SK-N-SH treated with all-trans-retinoic acid at 6 μM for 48 hours (cell line): ENCODE results near the gene UGGT2.

Experiments used
- ATAC-seq: fragments of 200-7000 bp; cut with Tn5 transposase; 3 replicates; pipeline ENCODE4 v1.9.1; 2020; ENCODE audit warnings: mild to moderate bottlenecking, moderate library complexity
- BACH2 ChIP-seq: fragments of 250-450 bp; sonication (Bioruptor Pico); IDR thresholded peaks from 2 replicates; pipeline ENCODE4 v1.9.0; 2021; ENCODE audit warnings: mild to moderate bottlenecking, borderline replicate concordance
- CSDC2 ChIP-seq: fragments of 250-450 bp; sonication (Bioruptor Pico); IDR thresholded peaks from 2 replicates; pipeline ENCODE4 v1.5.0; 2020; ENCODE audit warnings: mild to moderate bottlenecking, moderate library complexity
- ESRRG ChIP-seq: fragments of 250-450 bp; sonication (Bioruptor Pico); IDR thresholded peaks from 2 replicates; pipeline ENCODE4 v1.6.1; 2021; ENCODE audit warnings: mild to moderate bottlenecking
- GLIS3 ChIP-seq: fragments of 250-450 bp; sonication (Bioruptor Pico); IDR thresholded peaks from 2 replicates; pipeline ENCODE4 v1.5.0; 2020; ENCODE audit warnings: mild to moderate bottlenecking, moderate library complexity
- ISL1 ChIP-seq: fragments of 250-450 bp; sonication (Bioruptor Pico); IDR thresholded peaks from 2 replicates; pipeline ENCODE4 v2.1.2; 2022; ENCODE audit warnings: mild to moderate bottlenecking, moderate library complexity
- PPARA ChIP-seq: fragments of 250-450 bp; sonication (Bioruptor Pico); IDR thresholded peaks from 2 replicates; pipeline ENCODE4 v1.5.0; 2020; ENCODE audit warnings: mild to moderate bottlenecking, borderline replicate concordance
- RARB ChIP-seq: fragments of 250-450 bp; sonication (Bioruptor Pico); IDR thresholded peaks from 2 replicates; pipeline ENCODE4 v1.8.0; 2021; ENCODE audit warnings: mild to moderate bottlenecking, moderate library complexity
- SNAI2 ChIP-seq: fragments of 250-450 bp; sonication (Bioruptor Pico); IDR thresholded peaks from 2 replicates; pipeline ENCODE4 v1.5.0; 2020; ENCODE audit warnings: mild to moderate bottlenecking, moderate library complexity
- TCF4 ChIP-seq: fragments of 250-450 bp; sonication (Bioruptor Pico); IDR thresholded peaks from 2 replicates; pipeline ENCODE4 v1.8.0; 2021; ENCODE audit warnings: mild to moderate bottlenecking, moderate library complexity, borderline replicate concordance
- TOX ChIP-seq: fragments of 250-450 bp; sonication (Bioruptor Pico); IDR thresholded peaks from 2 replicates; pipeline ENCODE4 v1.8.0; 2021; ENCODE audit warnings: mild to moderate bottlenecking, moderate library complexity, borderline replicate concordance
- TSHZ2 ChIP-seq: fragments of 250-450 bp; sonication (Bioruptor Pico); IDR thresholded peaks from 2 replicates; pipeline ENCODE4 v1.5.0; 2020; ENCODE audit warnings: mild to moderate bottlenecking, moderate library complexity
- ZFP3 ChIP-seq: fragments of 250-450 bp; sonication (Bioruptor Pico); IDR thresholded peaks from 2 replicates; pipeline ENCODE4 v1.5.0; 2020; ENCODE audit warnings: mild to moderate bottlenecking, moderate library complexity
- ZFP30 ChIP-seq: fragments of 450-650 bp; formaldehyde crosslinking; IDR thresholded peaks from 2 replicates; pipeline ENCODE4 v1.5.0; 2022; ENCODE audit warnings: mild to moderate bottlenecking, moderate library complexity
- ZNF565 ChIP-seq: fragments of 450-650 bp; formaldehyde crosslinking; conservative IDR thresholded peaks from 2 replicates; pipeline ENCODE4 v1.5.0; 2020; ENCODE audit warnings: low read depth, mild to moderate bottlenecking, moderate library complexity
- ZNF70 ChIP-seq: fragments of 450-650 bp; formaldehyde crosslinking; IDR thresholded peaks from 2 replicates; pipeline ENCODE4 v1.5.0; 2020; ENCODE audit warnings: mild to moderate bottlenecking, moderate library complexity
- ZNF8 ChIP-seq: fragments of 450-650 bp; formaldehyde crosslinking; IDR thresholded peaks from 2 replicates; pipeline ENCODE4 v1.5.0; 2020; ENCODE audit warnings: mild to moderate bottlenecking, moderate library complexity
- TF ChIP-seq, protein P1 (sequence below): fragments of 250-450 bp; sonication (Bioruptor Pico); IDR thresholded peaks from 2 replicates; pipeline ENCODE4 v1.5.1; 2021; ENCODE audit warnings: mild to moderate bottlenecking, moderate library complexity
- TF ChIP-seq, protein P2 (sequence below): fragments of 250-450 bp; sonication (Bioruptor Pico); IDR thresholded peaks from 2 replicates; pipeline ENCODE4 v1.5.1; 2020; ENCODE audit warnings: low read depth, mild to moderate bottlenecking, moderate library complexity
- TF ChIP-seq, protein P3 (sequence below): fragments of 250-450 bp; sonication (Bioruptor Pico); IDR thresholded peaks from 2 replicates; pipeline ENCODE4 v1.8.0; 2020; ENCODE audit warnings: mild to moderate bottlenecking, moderate library complexity, borderline replicate concordance
- TF ChIP-seq, protein P4 (sequence below): fragments of 250-450 bp; sonication (Bioruptor Pico); IDR thresholded peaks from 2 replicates; pipeline ENCODE4 v1.8.0; 2021; ENCODE audit warnings: low read depth, mild to moderate bottlenecking, moderate library complexity, borderline replicate concordance

Gene UGGT2

GRCh38 chr13:96089139-96089538, 35.9 kb upstream of the UGGT2 start:
- no peak for TF ChIP-seq PPARA
- no peak for TF ChIP-seq RARB
- TF ChIP-seq, protein P1, sequence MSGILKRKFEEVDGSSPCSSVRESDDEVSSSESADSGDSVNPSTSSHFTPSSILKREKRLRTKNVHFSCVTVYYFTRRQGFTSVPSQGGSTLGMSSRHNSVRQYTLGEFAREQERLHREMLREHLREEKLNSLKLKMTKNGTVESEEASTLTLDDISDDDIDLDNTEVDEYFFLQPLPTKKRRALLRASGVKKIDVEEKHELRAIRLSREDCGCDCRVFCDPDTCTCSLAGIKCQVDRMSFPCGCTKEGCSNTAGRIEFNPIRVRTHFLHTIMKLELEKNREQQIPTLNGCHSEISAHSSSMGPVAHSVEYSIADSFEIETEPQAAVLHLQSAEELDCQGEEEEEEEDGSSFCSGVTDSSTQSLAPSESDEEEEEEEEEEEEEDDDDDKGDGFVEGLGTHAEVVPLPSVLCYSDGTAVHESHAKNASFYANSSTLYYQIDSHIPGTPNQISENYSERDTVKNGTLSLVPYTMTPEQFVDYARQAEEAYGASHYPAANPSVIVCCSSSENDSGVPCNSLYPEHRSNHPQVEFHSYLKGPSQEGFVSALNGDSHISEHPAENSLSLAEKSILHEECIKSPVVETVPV = no peak
- TF ChIP-seq BACH2 (CRISPR knock-in tag) = no peak
- ATAC-seq = no peak

DNA sequence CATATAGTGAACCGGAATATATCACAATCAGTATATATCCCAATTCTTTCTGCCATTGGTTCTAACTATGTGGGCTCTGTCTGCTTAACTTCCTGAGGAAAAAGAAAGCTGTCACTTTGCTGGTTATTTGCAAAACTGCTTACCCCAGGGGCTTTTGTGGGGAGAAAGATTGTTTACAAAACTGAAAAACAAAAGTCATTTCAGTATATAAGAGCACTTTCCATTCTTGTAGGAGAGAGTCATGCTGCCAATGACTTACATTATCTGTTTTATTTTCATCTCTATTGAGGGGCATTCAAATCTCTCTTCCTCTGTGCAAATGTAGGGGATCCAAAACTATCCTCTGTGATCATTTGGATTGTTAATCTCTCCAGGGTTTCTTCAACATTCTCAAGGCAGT, 33.5 kb upstream of the UGGT2 start:
- no peak for ATAC-seq
- TF ChIP-seq ESRRG (CRISPR knock-in tag) = no peak
- no peak for TF ChIP-seq ZNF70 (CRISPR knock-in tag)
- TF ChIP-seq, protein P2, sequence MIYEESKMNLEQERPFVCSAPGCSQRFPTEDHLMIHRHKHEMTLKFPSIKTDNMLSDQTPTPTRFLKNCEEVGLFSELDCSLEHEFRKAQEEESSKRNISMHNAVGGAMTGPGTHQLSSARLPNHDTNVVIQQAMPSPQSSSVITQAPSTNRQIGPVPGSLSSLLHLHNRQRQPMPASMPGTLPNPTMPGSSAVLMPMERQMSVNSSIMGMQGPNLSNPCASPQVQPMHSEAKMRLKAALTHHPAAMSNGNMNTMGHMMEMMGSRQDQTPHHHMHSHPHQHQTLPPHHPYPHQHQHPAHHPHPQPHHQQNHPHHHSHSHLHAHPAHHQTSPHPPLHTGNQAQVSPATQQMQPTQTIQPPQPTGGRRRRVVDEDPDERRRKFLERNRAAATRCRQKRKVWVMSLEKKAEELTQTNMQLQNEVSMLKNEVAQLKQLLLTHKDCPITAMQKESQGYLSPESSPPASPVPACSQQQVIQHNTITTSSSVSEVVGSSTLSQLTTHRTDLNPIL = no peak
- TF ChIP-seq RARB = no peak
- TF ChIP-seq, protein P1 = no peak
- no peak for TF ChIP-seq ZFP30
- TF ChIP-seq ZNF565 (CRISPR knock-in tag) = no peak
- no peak for TF ChIP-seq SNAI2 (CRISPR knock-in tag)
- TF ChIP-seq, protein P3, sequence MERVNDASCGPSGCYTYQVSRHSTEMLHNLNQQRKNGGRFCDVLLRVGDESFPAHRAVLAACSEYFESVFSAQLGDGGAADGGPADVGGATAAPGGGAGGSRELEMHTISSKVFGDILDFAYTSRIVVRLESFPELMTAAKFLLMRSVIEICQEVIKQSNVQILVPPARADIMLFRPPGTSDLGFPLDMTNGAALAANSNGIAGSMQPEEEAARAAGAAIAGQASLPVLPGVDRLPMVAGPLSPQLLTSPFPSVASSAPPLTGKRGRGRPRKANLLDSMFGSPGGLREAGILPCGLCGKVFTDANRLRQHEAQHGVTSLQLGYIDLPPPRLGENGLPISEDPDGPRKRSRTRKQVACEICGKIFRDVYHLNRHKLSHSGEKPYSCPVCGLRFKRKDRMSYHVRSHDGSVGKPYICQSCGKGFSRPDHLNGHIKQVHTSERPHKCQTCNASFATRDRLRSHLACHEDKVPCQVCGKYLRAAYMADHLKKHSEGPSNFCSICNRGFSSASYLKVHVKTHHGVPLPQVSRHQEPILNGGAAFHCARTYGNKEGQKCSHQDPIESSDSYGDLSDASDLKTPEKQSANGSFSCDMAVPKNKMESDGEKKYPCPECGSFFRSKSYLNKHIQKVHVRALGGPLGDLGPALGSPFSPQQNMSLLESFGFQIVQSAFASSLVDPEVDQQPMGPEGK = no peak
- TF ChIP-seq TCF4 (CRISPR knock-in tag) = no peak
- no peak for TF ChIP-seq TOX (CRISPR knock-in tag)
- TF ChIP-seq ZNF8 (CRISPR knock-in tag) = no peak
- no peak for TF ChIP-seq BACH2 (CRISPR knock-in tag)

DNA sequence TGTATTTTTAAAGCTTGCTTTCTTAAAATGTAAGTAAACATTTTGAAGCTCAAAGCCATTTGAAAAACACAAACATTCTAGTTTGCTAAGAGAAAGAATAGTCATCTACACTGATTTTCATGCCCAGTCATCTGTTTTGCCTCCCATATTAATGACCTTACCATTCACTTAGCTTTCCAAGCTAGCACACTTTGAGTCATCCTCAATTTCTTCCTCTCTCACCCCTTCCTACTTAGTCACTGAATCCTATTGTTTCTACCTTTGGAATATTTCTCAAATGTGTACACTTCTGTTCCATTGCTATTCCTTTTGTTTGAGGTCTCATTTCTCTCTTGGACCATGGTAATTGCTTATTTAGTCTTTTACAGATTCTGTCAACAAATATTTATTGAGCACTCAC, 29.4 kb upstream of the UGGT2 start:
- ATAC-seq = no peak
- TF ChIP-seq PPARA (no peak), GLIS3 (CRISPR knock-in tag) (no peak), ZFP3 (CRISPR knock-in tag) (no peak), CSDC2 (no peak), ISL1 (no peak), ZNF565 (CRISPR knock-in tag) (no peak)
- TF ChIP-seq, protein P3 = no peak
- TF ChIP-seq, all 23 proteins: peak for 0

- TF ChIP-seq ZFP30 (no peak), ISL1 (no peak), ZNF8 (CRISPR knock-in tag) (no peak), BACH2 (CRISPR knock-in tag) (no peak), GLIS3 (CRISPR knock-in tag) (no peak), ZNF565 (CRISPR knock-in tag) (no peak), TSHZ2 (CRISPR knock-in tag) (no peak), TCF4 (CRISPR knock-in tag) (no peak)
- TF ChIP-seq, protein P2 = no peak
- TF ChIP-seq, protein P4, sequence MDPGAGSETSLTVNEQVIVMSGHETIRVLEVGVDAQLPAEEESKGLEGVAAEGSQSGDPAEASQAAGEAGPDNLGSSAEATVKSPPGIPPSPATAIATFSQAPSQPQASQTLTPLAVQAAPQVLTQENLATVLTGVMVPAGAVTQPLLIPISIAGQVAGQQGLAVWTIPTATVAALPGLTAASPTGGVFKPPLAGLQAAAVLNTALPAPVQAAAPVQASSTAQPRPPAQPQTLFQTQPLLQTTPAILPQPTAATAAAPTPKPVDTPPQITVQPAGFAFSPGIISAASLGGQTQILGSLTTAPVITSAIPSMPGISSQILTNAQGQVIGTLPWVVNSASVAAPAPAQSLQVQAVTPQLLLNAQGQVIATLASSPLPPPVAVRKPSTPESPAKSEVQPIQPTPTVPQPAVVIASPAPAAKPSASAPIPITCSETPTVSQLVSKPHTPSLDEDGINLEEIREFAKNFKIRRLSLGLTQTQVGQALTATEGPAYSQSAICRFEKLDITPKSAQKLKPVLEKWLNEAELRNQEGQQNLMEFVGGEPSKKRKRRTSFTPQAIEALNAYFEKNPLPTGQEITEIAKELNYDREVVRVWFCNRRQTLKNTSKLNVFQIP = no peak
- ATAC-seq = no peak
Measured at GRCh38 chr13:96081888-96082287, 28.7 kb upstream of the UGGT2 start.
